Heart left ventricle (tissue), 13 donors: ENCODE data around the gene SERTAD2.

Experiments
- CTCF ChIP-seq, 12 donors: fragments of 200-600 bp; sonication (generic) in 4 of 12; IDR thresholded peaks; one replicate each; pipeline versions ENCODE4 v1.5.0 to v1.8.0; 2018 to 2022; ENCODE audit warnings: antibody characterized with exemption in 12 of 12, mild to moderate bottlenecking in 5 of 12
- POLR2A ChIP-seq, 2 donors: fragments of 450-650 bp; IDR thresholded peaks; one replicate each; pipeline ENCODE4 v1.6.1; 2017; ENCODE audit warnings: antibody characterized with exemption in 2 of 2, mild to moderate bottlenecking in 2 of 2, moderate library complexity in 2 of 2
- donor health status: ischemic (EF 13 %, LVEDD 7.1; RV severe dilation, severe dysfunction).
- donor health status: DM: no; HTN: yes; CAD: no.
- donor health status: DM: no; HTN: no; CAD: no.
- donor health status: ischemic (EF 25% LVEDD 6.9; RV normal size, moderate dysfunction).
- donor health status: ischemic (EF 25% LVEDD 5.7; RV mildly dilated, moderate dysfunction).
- donor health status: ischemic (EF 35%, LVEDD 5.7; RV mildly dilated, moderate dysfunction).
- donor health status: nonischemic (EF 11% LVEDD 7.7; RV severe dilation, severe dysfunction).
- donor health status: DM: yes; HTN: yes; CAD: no.
- donor health status: PGD.
- donor health status: ischemic (EF 29% LVEDD 5.4; RV normal size, mild dysfunction).
- donor health status: nonischemic (EF 23%, LVEDD 6.1; RV moderate dilation, normal function).

DNA sequence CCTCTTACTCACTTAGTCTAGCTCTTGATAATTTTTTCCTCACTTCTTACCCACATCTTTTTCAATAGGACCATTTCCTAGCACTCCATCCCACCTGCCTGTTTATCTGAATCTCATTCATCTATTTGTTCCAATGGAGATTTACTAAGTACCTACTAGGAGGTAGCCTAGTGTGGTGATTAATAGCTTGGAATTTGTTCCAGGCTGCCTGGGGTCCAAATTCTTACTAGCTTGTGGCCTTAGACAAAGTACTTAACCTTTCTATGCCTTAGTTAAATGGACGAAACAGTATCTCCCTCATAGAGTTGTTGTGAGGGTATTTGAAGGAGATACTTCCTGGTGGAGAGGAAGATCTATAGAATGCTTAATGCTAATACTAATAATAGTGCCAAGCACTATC, 42.9 kb upstream of the SERTAD2 start:
- no peak for TF ChIP-seq CTCF (IDR thresholded peaks at IDR 0.05)
- TF ChIP-seq POLR2A (IDR thresholded peaks at IDR 0.05) = no peak
